Measurements from ENCODE around the gene POU2F3. TPM values are rescaled to one million over a fixed set of nuclear protein-coding genes. Genes with fewer than 3 reads are reported as not detected.
A peak's percentile ranks its signal among the peaks of the same experiment; 100 is the strongest.

The POU2F3 gene
- total RNA-seq, 1 experiment from 2014 or later, result not detected

DNA sequence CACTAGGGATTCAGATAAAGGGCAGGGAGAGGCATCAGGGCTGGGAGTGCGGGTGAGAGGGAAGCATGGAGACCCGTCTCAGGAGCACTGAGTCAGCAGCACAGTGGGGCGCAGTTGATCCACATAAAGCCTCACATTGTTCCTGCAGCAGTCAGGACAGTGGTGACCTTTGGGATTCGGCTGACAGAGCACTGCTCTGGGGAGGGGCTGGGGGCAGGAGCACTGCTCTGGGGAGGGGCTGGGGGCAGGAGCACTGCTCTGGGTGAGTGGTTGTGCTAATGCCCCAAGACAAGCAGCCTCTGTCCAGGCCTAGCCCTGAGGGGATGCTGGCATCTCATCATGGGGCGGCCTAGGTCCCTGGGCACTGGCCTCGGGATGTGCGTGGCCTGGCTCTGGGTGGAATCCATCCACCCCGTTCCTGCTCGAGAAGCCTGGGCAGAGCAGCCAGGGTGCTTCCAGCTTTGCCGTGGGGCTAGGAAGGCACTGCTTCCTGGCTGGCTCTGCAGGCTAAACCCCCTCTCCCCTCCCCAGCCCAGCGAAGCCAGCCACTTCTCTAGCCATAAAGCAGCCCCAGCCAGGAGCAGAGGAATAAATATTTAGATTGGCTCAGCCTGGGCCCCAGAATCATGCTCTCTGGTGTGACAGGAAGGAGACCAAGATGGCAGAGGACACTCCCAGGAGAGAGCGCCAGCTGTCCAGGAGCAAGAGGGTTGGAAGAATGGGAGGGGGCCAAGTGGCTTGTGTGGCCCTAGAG is 21.8 kb upstream of the POU2F3 start:
- H3K4me3 ChIP-seq, result no peak overlapping the region
- DNase-seq, result no peak
- H3K9me3 ChIP-seq (replicated peaks), result no peaks in the 10 kb centered on the region
- no peaks in the 10 kb centered on the region for H3K36me3 ChIP-seq
- no peak overlapping the region for H3K27ac ChIP-seq
- H3K4me1 ChIP-seq, result no peaks in the 10 kb centered on the region
- no peaks in the 10 kb centered on the region for H3K27me3 ChIP-seq

DNA sequence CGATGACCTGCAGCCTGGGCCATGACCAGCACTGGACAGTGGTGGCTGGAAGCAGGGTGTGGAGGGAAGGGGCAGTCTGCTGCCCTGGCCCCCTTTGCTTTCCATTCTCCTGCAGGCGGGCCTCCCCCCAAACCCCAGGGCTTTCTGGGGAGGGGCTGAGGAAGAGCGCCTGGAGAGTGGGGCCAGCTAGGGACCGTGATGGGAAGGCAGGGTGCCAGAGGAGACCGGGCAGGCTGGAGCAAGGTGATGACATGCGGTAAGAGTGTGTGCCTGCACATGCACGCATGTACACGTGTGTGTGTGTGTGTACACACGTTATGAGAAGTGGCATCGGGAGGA is 21.3 kb upstream of the POU2F3 start:
- Histone ChIP-seq H3K27ac (no peak overlapping the region), H3K4me1 (no peaks in the 10 kb centered on the region), H3K4me3 (no peak overlapping the region), H3K36me3 (no peaks in the 10 kb centered on the region), H3K9me3 (replicated peaks) (no peaks in the 10 kb centered on the region), H3K27me3 (no peaks in the 10 kb centered on the region)
- no peak for DNase-seq

GRCh38 chr11:120219232-120219937 is 20.6 kb upstream of the POU2F3 start:
- no peaks in the 10 kb centered on the region; the same call in 1 of the 2 replicates for H3K4me1 ChIP-seq
- H3K9me3 ChIP-seq (replicated peaks), result no peaks in the 10 kb centered on the region
- no peak overlapping the region for H3K4me3 ChIP-seq
- DNase-seq, result no peak
- no peaks in the 10 kb centered on the region for H3K27me3 ChIP-seq
- no peak overlapping the region for H3K27ac ChIP-seq
- no peaks in the 10 kb centered on the region for H3K36me3 ChIP-seq

GRCh38 chr11:120219938-120220746 is 19.8 kb upstream of the POU2F3 start:
- H3K36me3 ChIP-seq, result no peaks in the 10 kb centered on the region
- H3K4me3 ChIP-seq, result no peak overlapping the region
- no peak overlapping the region for H3K27ac ChIP-seq
- H3K27me3 ChIP-seq, result no peaks in the 10 kb centered on the region
- peaks cover 6% of the 10 kb centered on the region; the same call in 1 of the 2 replicates for H3K4me1 ChIP-seq
- no peaks in the 10 kb centered on the region for H3K9me3 ChIP-seq (replicated peaks)
- DNase-seq, result no peak

GRCh38 chr11:120220747-120221037 is 19.2 kb upstream of the POU2F3 start:
- peaks cover 6% of the 10 kb centered on the region; the same call in 1 of the 2 replicates for H3K4me1 ChIP-seq

GRCh38 chr11:120221115-120221752 is 18.7 kb upstream of the POU2F3 start:
- Histone ChIP-seq H3K36me3 (no peaks in the 10 kb centered on the region), H3K9me3 (replicated peaks) (no peaks in the 10 kb centered on the region), H3K27ac (no peak overlapping the region), H3K4me3 (no peak overlapping the region), H3K27me3 (no peaks in the 10 kb centered on the region), H3K4me1 (peaks cover 6% of the 10 kb centered on the region; the same call in 1 of the 2 replicates)
- DNase-seq, result no peak

More at GRCh38 chr11:120220747-120221037, 19.2 kb upstream of the POU2F3 start:
- no peaks in the 10 kb centered on the region for H3K27me3 ChIP-seq
- H3K27ac ChIP-seq, result no peak overlapping the region
- H3K4me3 ChIP-seq, result no peak overlapping the region
- no peaks in the 10 kb centered on the region for H3K9me3 ChIP-seq (replicated peaks)
- no peak for DNase-seq
- no peaks in the 10 kb centered on the region for H3K36me3 ChIP-seq

GRCh38 chr11:120222916-120223315 is 17.0 kb upstream of the POU2F3 start:
- H3K27ac ChIP-seq, result no peak overlapping the region
- no peak for DNase-seq
- H3K4me3 ChIP-seq, result no peak overlapping the region
- no peaks in the 10 kb centered on the region for H3K27me3 ChIP-seq
- peaks cover 6% of the 10 kb centered on the region; the same call in 1 of the 2 replicates for H3K4me1 ChIP-seq
- no peaks in the 10 kb centered on the region for H3K9me3 ChIP-seq (replicated peaks)
- H3K36me3 ChIP-seq, result no peaks in the 10 kb centered on the region

DNA sequence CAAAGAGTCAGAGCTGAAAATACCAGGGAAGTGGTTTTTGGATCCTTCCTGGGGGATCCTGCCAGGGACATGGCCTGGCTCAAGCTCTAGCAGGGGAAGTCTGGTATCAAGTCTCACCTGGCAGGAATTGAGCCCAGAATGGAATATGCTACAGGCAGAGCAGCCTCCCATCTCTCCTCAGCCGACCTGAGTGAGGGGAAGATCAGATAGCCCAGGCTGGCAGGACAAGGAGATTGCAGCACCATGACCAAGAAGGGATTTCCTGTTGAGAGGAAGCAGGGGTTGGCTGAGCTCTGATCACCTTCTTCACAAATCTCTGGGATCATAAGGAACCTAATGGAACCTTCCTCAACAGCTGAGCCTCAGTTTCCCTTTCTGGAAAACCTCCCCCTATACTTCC is 16.1 kb upstream of the POU2F3 start:
- H3K4me3 ChIP-seq, result no peak overlapping the region
- H3K36me3 ChIP-seq, result no peaks in the 10 kb centered on the region
- H3K4me1 ChIP-seq, result peaks cover 6% of the 10 kb centered on the region; the same call in 1 of the 2 replicates
- no peak overlapping the region for H3K27ac ChIP-seq
- no peaks in the 10 kb centered on the region for H3K9me3 ChIP-seq (replicated peaks)
- H3K27me3 ChIP-seq, result no peaks in the 10 kb centered on the region
- DNase-seq, result no peak

- H3K27me3 ChIP-seq, result no peaks in the 10 kb centered on the region
- no peaks in the 10 kb centered on the region for H3K36me3 ChIP-seq
- no peak for DNase-seq
- H3K27ac ChIP-seq, result peak overlapping the region; percentile 11; the same call in 1 of the 2 replicates
- H3K4me3 ChIP-seq, result no peak overlapping the region
- H3K9me3 ChIP-seq (replicated peaks), result no peaks in the 10 kb centered on the region
- peaks cover 6% of the 10 kb centered on the region; the same call in 1 of the 2 replicates for H3K4me1 ChIP-seq
Observed at GRCh38 chr11:120224361-120224760, 15.6 kb upstream of the POU2F3 start.

DNA sequence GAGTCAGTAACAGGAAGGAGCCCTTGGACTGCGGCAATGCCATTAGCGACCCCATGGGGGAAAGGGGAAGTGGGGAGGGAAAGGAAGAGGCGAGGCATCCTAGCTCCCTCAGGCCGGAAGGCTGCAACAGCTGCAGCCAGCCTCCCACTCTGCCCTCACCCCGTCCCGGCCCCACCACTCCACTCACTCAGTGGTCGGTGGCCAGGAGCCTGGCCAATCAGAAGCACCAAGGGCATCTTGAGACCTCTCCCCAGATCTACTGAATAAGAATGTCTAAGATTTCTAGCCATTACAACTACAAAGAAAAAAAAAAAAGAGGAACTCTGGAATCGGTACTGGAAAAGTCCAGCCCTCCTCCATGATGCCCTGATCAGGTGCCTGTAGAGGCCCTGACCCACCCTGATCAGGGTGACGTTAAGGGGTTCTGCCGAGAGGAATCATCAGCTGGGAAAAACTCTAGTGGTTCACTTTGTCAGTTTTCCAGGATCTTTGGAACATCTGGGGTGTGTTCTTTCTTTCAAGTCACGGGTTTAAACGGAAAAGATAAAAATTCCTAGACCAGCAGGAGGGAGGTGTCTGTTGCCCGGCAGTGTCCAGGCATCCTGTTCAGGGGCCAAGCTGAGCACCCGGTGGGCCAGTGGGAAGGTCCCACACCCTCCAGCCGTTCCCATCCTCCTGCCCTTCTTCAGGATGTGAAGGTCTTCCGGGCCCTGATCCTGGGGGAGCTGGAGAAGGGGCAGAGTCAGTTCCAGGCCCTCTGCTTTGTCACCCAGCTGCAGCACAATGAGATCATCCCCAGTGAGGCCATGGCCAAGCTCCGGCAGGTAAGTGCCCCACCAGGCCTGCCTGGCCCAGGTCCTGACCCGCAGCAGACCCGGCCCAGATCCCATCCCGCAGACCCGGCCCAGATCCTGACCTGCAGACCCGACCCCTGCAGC is 14.7 kb upstream of the POU2F3 start:
- H3K27me3 ChIP-seq, result no peaks in the 10 kb centered on the region
- no peaks in the 10 kb centered on the region for H3K36me3 ChIP-seq
- peak; percentile 45 to 54 for DNase-seq
- no peak overlapping the region for H3K4me3 ChIP-seq
- H3K27ac ChIP-seq, result peak overlapping the region; percentile 11; the same call in 1 of the 2 replicates
- peaks cover 6% of the 10 kb centered on the region; the same call in 1 of the 2 replicates for H3K4me1 ChIP-seq
- no peaks in the 10 kb centered on the region for H3K9me3 ChIP-seq (replicated peaks)

DNA sequence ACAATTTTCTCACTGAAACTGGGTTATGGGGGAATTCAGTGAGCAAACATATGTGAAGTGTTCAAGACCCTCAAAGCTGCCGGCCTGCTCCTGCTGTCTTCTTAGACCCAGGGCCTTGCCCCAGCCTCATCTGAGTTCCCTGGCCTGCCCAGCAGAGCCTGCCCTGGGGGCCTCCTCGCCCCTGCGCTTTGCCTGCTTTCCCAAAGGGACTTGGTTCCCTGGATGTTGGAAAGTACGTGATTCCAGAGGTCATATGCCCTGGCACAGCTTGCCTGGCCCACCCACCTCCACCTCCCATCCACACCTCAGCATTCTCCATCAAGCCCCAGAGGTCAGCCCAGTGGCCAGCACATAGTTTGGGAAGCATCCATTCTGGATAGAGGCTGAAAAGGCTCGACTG is 13.7 kb upstream of the POU2F3 start:
- no peak for DNase-seq
- Histone ChIP-seq H3K27me3 (no peaks in the 10 kb centered on the region), H3K4me3 (no peak overlapping the region), H3K9me3 (replicated peaks) (no peaks in the 10 kb centered on the region), H3K4me1 (peaks cover 6% of the 10 kb centered on the region; the same call in 1 of the 2 replicates), H3K36me3 (no peaks in the 10 kb centered on the region), H3K27ac (no peak overlapping the region)

DNA sequence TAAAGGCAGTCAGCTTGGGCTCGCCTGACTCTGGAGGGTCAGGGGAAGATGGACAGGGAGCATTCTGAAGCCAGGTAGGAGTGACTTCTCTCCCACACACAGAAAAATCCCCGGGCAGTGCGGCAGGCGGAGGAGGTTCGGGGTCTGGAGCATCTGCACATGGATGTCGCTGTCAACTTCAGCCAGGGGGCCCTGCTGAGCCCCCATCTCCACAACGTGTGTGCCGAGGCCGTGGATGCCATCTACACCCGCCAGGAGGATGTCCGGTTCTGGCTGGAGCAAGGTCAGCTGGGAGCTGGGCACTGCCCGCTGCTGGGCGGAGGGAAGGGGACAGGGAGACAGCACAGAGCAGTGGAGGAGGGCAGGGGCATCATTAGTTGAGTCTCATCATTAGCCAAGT is 13.2 kb upstream of the POU2F3 start:
- H3K4me3 ChIP-seq, result no peak overlapping the region
- no peaks in the 10 kb centered on the region for H3K9me3 ChIP-seq (replicated peaks)
- no peaks in the 10 kb centered on the region for H3K36me3 ChIP-seq
- DNase-seq, result no peak
- no peaks in the 10 kb centered on the region for H3K27me3 ChIP-seq
- no peak overlapping the region for H3K27ac ChIP-seq
- H3K4me1 ChIP-seq, result peaks cover 6% of the 10 kb centered on the region; the same call in 1 of the 2 replicates

GRCh38 chr11:120227228-120227852 is 12.6 kb upstream of the POU2F3 start:
- H3K9me3 ChIP-seq (replicated peaks), result no peaks in the 10 kb centered on the region
- no peak overlapping the region for H3K27ac ChIP-seq
- no peaks in the 10 kb centered on the region for H3K27me3 ChIP-seq
- H3K4me1 ChIP-seq, result peaks cover 6% of the 10 kb centered on the region; the same call in 1 of the 2 replicates
- no peak overlapping the region for H3K4me3 ChIP-seq
- no peak for DNase-seq
- H3K36me3 ChIP-seq, result no peaks in the 10 kb centered on the region
